GM21619 (cell line): ENCODE data around the gene PAFAH1B1.
A peak's percentile ranks its signal among the peaks of the same experiment; 100 is the strongest.

Experiments used
- ATAC-seq: cut with Tn5 transposase; IDR thresholded peaks from one replicate; pipeline ENCODE4 v1.9.1; 2021; ENCODE audit not compliant: unreplicated experiment

The PAFAH1B1 gene

DNA sequence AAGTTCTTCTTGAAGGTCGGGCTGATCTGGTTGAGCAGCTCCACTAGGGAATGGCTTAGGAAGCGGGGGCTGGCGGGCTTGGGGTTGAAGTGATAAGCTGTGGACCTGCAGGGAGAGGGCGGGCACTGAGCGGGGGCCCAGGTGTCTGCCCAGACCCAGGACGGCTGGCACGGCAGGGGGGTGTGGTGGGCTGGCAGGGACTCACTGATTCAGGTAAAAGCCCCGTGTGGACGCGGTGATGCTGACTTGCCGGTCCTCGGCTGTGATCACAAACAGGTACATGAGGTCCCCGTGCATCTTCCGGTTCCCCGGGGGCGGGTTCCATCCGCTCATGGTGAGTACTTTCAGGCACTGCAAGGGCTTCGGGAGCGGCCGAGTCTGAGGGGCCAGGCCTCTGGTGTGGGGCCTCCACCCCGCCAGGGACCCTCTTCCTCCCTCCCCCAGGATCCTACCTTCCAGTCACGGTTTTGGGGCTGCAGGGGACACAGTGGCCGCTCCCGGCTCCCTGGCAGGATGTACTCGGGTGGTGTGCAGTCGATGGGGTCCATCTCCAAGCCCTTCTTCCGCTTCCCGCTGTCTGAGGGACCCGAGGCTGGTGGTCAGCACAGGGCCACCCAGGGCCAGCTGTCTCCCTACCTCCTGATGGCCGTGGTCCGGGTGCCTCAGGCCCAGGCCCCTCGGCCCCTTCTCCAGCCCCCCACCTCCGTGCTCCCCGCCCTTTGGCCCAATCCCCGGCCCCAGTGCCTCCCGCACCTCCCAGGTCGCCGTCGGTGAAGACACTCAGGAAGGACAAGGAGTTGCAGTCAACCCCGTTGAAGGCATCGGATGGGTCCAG, 107.9 kb downstream of the PAFAH1B1 start:
- ATAC-seq, result no peak

DNA sequence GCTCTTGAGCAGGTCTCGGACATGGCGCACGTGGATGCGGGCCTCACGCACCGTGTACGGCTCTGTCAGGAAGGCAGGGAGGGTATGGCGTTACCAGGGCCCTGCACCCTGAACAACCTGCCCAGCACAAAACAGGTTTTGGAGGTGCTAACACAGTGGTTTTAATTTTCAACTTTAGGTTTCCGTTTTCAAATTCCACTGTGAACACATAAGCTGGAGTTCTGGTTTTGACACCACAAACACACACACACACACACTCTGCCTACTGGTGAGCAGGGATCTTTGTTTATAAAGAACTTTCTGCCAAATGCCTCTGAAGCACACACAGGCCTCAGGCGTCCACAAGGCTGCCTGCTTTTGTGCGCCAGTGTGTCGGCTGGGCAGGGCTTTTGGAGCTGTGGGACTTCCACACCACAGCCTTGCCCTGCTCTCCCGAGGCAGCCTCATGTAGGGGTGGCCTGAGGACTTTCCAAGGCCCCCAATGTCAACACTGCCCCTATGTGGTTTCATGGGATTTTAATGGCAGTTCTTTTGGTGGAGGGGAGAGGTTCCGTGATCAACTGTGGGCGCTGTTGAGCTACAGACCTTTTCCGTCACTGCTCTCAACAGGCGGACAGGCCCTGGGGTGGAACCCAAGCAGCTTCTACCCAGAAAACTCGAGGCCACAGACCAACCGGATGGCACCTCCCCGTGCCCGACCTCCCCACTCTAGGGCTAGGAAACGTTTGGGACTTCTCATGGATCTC, 108.7 kb downstream of the PAFAH1B1 start:
- no peak for ATAC-seq

DNA sequence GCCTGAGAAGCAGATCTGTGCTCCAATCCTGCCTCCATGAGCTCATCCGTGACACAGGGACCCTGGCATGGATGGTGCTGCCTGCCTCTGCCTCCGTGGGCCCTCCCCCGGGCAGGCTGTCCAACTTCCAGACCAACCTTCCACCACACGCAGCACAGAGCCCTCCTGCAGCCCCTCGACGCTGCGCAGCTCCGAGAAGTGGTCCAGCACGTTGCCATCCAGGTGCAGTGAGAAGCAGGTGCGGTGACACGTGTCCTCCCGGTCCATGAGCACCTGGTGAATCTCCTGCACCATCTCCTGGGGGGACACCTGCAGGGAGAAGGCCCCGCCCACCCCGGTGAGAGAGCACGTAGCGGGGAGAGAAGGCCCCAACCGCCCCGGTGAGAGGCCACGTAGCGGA, 109.7 kb downstream of the PAFAH1B1 start:
- ATAC-seq, result no peak

DNA sequence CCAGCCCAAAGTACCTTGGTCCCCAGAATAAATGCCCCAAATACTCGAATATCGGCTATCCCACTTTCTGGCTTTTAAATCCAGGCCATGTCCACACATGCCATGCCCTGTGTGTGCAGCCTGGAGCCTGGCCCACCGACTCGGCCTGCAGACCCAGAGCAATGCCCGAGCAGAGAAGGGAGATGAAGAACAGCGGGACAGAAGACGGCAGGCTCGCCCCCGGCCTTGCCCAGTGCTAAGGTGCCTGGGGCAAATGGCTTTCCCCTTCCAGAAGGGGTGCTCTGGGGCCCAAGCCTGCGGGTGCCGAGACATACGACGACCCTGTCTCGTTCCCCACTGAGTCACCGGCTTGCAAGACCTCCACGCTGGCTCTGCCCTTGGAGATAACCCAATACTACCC, 110.2 kb downstream of the PAFAH1B1 start:
- no peak for ATAC-seq

DNA sequence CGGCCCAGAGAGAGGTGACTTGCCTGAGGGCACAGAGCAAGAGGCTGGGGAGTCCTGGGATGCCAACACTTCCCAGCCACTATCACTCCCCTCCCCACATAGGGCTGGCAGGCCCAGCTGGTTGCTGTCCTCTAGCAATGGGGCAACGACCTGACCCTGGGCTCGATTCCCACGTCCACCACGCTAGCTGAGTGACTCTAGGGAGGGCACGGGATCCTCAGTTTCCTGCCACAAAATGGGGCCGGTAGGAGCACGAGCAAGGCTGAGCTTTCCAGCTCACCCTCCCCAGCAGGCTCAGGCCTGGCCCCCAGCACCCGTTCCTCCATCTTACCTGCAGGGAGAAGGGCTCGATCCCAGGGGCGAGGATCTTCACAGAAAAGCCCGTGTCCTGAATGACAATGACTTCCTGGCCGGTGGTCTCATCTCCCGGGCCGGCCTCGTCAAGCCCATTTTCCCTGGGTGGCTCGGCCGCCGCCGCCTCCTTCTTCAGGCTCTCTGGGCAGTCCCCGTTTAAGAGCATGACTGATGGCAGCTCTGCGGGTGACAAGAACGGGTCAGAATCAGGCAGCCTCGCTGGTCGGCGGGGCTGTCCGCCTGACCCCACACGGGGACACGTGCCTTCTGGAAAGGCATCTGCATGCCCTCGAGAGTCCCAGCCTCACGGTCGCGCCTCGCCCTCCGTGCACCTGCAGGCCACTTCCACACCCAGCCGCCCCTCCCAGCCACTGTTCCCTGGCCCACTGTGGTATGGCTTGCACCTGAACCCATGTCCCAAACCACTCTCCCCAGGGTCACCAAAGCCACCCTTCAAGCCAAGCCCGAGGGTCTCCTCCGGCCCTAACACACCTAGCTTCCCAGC, 110.8 kb downstream of the PAFAH1B1 start:
- ATAC-seq, result no peak

DNA sequence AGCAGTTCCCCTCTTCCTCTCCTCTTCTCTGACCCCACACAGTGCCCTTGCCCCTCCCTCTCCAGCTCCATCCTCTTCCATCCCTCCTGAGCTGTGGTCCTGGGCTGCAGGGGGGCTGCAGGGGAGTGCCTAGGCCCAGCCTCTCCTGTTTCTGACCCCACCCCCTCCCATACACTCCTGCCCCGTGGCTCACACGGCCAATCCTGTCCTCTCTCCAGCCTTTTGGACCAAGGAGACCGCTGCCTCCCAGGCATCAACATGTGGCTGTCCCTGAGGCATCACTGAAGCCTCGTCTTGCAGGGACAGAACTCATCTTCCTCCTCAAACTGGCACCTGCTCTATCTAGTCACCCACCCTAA, 111.4 kb downstream of the PAFAH1B1 start:
- no peak for ATAC-seq

DNA sequence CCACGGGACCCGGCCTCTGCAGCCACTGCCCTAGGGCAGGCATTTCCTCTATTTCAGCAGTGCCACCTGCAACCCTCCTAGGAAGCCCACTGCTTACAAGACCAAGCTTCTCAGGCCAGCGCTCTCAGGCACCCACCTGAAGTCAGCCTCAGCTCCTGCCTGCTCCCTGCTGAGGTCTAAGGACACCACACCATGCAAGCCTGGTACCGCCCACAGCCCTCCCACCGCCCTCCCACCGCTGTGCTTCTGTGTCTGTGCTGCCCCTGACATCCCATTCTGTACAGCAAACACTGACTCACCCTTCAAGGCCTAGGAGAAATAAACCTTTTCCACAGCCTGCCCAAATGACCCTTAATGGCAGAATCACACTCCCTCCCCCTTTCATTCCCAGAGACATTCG, 111.8 kb downstream of the PAFAH1B1 start:
- no peak for ATAC-seq

DNA sequence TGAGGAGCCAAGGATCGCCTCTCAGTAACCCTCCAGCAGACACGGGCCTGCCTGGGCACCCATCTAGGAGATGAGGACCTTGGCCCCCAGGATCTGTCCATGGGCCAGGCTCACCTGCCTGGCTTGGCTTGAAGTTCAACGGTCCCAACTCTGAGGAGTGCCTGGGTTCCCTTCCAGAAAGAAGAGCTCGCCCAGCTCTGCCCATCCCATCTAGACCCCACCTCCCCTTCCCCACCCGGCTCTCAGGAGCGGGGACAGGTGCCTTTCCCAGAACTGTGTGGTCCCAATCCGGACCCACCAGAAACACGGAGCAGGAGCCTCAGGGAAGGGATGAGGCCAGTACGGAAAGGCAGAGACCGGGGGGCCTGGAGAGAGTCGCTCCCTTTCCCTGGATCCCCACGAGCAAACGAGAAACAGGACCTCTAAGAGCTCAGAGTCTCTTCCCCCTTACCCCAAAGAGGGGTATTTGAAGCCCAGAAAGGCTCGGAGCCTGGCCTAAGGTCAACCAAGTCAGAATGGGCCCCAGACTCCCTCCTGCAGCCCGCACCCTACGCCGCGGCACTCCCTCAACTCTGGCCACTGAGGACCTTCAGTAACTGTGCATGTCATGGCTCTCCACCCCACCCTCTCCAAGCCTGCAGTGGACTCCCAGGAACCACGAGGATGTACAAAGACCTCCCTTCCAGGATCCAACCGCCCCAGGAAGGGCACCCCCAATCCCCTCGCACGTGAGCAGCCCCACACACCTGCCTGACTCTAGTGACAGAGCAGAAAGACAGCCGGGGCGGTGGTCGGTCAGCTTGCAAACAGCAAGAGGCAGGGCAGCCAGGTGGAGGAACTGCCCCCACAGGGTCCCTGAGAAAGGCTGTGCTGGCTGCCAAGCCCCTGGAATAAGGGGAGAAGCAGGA, 112.7 kb downstream of the PAFAH1B1 start:
- no peak for ATAC-seq

DNA sequence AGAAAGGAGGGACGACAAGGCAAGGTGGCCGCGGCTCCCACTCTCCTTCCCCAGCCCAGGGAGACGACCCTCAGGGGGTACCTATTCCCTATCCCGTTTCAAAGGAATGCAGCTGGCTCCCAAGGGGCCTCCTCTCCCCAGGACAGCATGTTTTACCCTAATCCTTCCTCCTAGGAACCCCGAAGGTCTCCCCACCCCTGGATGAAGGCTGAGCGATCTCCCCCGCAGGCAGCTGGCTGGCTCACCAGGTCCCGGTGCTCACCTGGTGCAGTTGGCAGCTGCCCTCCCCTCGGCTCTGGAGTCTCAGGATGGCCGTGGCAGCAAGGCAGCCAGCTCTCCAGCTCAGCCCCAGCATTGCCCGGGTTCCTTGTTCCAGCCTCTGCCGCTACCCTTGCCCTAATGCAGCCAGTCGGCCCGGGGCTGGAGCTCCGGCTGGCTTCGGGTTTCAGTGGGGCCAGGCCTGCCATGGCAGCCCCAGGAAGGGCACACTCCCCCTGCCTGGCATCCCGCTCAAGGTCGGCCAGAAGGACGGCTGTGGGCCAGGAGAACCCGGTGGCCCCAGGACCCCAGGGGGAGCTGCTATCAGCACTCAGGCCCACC, 113.6 kb downstream of the PAFAH1B1 start:
- ATAC-seq, result no peak

DNA sequence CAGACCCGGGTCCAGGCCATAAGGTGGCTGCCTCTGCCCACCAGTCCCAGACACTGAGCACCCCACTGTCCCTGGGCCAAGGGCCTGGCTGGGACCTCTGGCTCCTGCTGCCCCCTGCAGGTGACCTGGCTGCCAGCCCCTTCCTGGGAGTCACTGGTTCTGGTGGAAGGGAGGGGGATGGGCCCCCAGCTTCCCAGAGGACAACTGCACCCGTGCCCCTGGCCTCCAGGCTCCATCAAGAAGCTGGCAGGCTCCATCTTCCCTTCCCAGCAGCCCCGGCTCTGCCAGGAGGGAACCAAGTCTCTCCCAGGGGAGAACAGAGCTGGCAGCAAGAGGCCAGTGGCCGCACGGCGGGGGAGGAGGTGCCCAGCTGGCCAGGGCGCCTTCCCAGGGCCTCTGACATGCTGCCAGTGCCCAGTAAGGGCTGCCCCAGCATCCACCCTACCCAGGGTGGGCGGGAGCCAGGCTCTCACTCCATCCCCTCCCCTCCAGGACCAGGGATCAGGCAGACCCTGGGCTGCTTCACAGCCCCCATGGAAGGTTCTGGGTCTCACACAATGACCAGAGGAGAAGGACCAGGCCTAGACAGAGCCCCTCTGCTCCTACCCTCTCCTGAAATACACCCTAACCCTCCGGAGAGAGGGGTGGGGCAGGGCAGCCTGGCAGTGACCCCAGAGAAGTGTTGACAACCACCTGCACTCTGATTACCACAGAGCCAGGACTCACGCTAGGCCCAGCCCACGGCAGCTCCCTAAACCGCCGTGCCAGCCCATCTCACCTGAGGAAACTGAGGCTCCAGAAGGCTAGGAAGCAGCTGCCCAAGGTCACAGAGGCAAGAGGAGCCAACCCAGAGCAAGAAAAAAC, 114.5 kb downstream of the PAFAH1B1 start:
- no peak for ATAC-seq

DNA sequence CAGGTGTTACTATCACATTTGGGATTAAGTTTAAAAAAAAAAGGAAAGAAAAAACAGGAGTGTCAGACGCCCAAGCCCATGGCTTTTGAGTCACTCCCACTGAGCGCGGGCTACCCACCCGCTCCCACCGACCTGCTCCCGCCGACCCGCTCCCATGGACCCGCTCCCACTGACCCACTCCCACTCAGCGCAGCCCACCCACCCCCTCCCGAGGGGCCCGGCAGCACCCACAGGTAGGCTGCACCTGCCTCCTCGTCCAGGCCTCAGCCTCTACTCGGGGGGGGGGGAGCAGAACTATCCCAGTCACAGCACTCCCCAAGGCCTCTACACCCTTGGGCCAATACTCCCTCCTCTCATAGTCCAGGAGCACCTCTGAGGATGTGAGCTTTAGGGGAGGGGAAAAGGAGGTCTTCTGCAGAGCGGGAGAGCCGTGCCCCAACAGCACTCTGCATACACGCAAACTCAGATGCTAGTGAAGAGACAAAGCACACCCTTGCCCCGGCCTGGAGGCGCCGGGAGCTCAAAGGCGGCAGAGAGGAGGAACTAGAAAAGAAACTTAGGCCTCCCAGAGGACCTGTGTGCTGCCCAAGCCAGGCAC, 115.2 kb downstream of the PAFAH1B1 start:
- ATAC-seq, result no peak

DNA sequence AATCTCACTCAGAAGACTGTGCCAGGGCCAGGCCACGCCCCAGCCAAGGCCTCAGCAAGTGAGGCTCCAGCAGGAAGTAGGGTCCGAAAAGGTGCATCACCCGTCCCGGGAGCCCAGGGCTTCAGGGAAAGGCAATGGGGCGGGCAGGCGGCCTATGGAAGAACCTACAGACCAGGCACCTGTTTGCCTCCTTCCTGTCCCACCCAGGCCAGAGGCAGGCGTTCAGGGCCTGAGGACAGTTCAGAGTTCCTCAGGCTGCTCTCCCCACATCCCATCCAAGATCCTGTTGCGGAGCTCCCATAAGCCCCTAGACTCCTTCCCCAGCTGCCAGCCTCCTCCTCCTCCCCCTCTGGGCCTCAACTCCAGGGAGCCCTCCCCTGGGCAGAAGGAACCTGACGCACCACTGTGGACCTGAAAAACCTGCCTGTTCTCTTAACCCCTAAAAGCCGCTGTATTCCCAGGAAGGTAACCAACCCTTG, 115.8 kb downstream of the PAFAH1B1 start:
- ATAC-seq, result peak; percentile 37

DNA sequence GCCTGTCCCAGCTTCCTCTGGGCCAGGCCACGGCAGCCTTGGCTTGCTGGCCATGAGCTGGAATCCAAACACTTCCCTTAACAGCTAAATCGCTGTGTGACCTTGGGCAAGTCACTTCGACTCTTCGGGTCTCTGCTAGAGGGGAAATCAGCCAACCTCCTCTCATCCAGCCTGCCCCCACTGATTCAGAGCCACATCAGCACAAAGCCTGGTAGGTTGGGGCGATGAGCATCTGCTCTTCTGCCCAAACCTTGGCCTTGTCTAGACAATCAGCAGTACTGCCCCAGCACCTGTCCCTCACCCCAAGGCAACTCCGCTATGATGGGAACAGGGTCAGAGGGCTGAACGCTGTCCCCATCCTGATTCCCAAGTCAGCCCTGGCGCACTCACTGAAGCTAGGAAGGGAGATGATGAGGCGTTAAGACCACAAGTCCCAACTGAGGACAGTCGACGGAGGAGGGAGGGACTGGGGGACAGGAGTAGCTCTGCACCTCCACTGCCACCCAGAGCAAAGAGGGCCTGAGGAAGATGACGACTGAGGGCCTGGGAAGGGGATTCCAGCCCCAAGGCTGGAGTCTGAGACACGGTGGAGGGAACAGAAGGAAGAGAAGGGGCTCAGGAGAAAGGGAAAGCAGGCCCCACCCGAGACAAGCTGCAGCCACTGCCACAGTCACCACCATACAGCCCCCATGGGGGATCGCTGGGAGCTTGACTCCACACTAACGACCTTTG, 116.8 kb downstream of the PAFAH1B1 start:
- no peak for ATAC-seq

DNA sequence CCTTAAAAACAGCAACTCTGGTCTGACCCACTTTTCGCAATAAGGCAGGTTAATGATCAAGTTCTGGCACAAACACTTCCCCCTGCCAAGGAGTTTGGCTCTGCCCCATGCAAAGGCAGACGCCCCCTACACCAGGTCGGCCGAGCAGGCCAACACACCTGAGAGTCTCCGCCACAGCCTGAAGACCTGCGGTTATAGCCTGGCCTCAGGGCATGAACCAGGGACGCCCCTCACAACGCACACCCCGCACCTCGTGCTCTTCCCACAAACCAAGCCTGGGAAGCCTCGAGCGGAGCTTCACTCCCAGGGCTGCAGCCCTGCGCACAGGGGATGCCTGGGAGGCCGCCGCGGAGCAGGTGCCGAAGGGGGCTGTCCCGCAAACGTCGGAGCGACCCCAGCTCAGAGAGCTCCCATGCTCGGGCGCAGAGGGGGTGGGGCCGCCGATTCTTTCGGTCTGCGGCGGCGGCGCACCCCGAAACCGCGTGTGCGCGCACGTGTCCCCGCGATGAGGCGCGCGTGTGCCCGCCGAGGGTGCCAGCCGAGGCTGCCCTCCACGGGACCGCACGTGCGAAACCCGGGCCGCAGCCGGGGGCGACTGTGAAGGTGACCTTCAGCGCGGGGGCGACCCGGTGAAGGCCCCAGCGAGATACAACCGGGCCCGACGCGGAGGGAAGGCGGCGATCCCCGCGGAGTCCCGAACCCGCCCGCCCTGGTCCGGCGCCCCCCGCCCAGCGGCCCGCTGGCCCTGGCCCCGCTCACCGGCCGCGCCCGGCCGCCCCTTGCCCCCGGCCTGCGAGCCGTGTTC, 117.6 kb downstream of the PAFAH1B1 start:
- ATAC-seq, result peak; percentile 17

DNA sequence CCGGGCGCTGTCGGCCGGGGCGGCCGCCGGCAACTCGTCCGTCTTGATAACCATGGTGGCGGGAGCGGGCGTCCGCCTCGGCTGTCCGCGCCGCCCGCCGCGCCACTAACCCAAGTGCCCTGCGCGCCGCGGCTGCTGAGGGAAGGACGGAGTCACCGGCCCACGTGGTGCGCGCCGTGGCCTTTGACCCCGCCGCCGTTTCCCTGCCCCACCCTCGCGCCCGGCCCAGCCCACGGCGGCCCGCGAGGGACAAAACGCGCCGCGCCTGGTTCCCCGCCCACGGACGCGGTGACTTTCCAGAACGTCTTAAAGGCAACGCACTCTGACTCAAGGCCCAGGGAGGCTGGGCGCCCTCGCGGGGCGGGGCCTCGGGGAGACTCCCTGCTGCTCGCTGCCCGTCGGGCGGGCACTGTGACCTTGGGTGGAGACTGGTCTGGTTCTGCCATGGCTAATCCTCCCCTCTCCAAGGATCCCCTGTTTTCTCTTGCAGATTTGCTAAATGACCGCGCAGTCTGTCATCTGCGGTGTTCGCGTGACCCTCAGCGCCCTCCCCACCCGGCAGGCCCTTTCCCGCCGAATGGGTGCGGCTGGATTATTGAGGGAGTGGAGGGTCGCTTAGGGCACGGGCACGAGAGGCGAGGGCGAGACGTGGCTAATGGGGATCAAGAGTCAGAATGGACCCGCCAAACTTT, 118.3 kb downstream of the PAFAH1B1 start, which contains the start of gene CLUH:
Gene CLUH, minus strand, starts transcription at position 157 of the 692 bp plus-strand sequence. Its CDS starts 103 bp downstream, at position 54.
- peak; percentile 64 for ATAC-seq

DNA sequence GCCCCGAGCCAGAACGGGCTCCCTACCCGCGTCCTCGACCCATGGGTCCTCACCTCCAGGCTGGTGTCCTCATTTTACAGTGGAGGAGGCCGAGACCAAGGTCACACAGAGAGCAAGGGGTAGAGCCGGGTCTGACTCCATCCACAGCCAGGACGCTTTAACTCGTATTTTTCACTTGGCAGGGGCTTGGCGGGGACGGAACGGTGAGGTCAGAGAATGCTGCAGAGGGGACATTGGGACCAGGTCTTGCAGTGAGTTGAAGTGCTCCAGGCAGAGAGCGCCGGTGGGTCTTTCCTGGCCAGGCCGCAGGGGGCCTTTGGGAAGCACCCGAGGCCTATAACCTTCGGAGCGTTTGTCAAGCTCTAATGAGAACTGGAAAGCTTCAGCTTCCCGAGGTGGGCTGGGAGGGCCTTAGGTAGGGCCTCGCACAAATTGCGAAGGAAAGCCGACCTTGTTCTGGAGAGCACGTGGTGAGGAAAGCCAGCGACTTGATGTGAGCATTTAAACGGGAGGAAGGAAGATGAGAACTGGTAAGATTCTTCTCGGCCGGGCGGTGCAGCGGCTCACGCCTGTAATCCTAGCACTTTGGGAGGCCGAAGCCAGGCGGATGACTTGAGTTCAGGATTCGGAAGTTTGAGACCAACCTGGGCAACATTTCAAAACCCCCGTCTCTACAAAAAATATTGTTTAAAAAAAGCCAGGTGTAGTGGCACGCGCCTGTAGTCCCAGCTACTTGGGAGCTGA, 119.0 kb downstream of the PAFAH1B1 start:
- no peak for ATAC-seq
